ENCODE results near the gene PALS1.

The PALS1 gene

GRCh38 chr14:67241411-67242167 lies at the start of gene PALS1:
PALS1 (plus strand) TSS chr14:67241435; CDS start chr14:67279171, 37,736 bp downstream.
- DNase-seq = peak; percentile 23

GRCh38 chr14:67191768-67192290 lies 49.4 kb upstream of the PALS1 start:
- DNase-seq = no peak

DNA sequence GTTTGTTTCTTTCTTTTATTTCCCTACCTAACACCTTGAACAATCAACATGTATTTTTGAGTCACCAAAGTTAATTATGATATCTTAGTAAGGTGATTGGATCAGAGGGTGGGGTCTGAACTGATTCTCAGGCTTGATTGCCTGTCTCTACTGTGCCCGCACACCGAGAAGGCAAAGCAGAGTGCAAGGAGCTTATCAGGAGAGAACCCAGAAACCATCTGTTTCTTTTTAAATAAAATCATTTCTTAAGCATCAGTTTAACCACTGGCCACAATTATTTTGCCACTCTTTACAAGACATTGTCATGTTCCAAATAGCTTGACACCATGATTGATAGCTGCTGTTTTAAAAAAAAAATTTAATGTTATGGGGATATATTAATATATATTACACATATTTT lies 48.9 kb upstream of the PALS1 start:
- no peak for DNase-seq

GRCh38 chr14:67195279-67195678 lies 46.0 kb upstream of the PALS1 start:
- DNase-seq = no peak

- no peak for DNase-seq
Observed at GRCh38 chr14:67199016-67199415, 42.2 kb upstream of the PALS1 start.

- DNase-seq = no peak
Observed at GRCh38 chr14:67207810-67208209, 33.4 kb upstream of the PALS1 start.

GRCh38 chr14:67218126-67218525 lies 23.1 kb upstream of the PALS1 start:
- DNase-seq = no peak

DNA sequence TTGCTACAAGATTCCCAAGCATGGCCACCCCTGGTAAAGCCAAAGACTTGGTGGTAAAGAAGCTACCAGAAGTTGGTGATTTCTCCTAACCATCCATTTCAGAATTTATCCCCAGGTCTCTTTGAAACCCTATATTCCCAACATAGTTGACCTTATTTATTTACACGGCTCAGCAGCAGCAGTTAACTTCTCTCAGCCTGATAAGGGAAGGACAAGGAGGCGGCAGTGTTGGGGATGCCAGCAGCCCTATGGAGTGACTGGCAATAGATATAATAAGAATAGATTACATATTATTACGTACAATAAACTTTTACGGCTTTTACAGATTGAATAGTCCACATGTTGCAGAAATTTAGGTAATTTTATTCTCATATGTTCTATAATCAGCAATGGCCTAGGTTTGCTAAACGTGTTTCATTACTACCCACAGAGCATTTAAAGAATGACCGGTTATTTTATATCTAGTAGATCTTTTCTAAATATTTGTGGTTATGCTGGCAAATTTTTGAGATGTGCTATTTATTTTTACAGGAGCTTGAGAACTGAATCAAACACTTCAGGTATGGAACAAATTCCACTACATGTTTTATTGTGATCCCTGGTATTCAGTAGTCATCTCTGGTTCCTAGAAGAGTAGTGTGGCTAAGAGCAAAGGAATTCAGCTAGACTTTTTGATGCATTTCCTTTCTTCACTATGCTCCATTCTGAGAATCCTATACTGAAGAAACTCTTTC lies 19.8 kb upstream of the PALS1 start:
- DNase-seq = no peak

- DNase-seq = no peak
Observed at GRCh38 chr14:67221982-67222328, 19.3 kb upstream of the PALS1 start.

DNA sequence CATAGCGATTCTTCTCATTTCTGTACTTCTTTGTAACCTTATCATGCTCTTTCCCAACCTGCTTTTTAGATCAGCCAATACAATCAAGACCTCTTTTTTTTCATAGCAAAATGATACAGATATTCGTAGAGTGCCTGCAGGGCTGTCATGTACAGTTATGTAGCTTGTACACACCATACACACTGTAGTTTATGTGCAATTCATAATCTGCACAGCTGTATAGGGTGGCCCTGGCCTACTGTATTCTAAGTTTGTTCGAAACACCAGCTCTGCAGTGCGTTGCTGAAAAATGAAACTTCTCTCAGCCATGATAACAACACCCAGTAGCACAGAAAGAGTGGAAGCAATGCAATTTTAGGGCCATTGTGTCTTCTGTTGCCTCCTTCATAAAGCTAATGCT lies 15.7 kb upstream of the PALS1 start:
- no peak for DNase-seq

DNA sequence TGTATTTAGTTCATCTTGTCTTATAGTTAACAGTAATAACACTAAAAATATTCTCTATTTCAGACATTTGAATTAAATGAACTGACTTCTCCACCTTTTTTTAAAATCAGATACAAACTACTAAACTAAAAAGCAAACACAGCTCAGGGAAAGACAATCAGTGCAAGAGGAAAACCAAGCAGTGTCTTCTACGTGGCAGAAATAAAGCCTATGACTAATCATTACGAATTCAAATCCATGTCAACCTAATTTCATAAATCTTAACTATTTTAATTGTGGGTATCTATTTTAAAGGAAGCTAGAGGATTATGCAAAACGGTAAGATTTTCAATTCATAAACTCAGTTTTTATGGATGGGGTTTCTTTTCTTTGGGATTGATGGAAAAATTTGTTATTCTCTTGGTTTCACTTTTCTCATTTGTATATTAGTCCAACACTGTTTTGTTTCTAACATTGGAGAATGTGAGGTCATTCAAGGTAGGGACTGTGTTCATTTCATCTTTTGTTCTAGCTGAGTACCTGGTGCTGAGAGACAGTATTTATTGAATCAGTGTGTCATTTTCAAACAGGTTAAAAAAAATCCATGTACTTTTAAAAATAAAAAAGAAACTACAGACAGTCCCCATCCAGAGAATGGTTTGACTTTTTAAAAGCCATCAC lies 12.8 kb upstream of the PALS1 start:
- DNase-seq = no peak

- DNase-seq = no peak
Observed at GRCh38 chr14:67232066-67232465, 9.2 kb upstream of the PALS1 start.

- DNase-seq = no peak
Observed at GRCh38 chr14:67232621-67233020, 8.6 kb upstream of the PALS1 start.

GRCh38 chr14:67237591-67237990 lies 3.6 kb upstream of the PALS1 start:
- DNase-seq = no peak

DNA sequence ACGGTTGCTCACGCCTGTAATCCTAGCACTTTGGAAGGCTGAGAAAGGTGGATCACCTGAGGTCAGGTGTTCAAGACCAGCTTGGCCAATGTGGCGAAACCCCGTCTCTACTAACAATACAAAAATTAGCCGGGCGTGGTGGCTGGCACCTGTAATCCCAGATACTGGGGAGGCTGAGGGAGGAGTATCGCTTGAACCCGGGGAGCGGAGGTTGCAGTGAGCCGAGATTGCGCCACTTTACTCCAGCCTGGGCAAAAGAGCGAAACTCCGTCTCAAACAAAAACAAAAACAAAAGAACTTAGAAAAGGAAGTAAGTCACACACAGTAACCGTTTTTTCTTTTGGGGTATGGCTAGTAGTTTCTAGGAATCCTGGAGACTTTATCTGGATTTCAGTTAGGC lies 1.7 kb upstream of the PALS1 start:
- DNase-seq = no peak

GRCh38 chr14:67240168-67240932 lies 885 bp upstream of the PALS1 start:
- peak; percentile 1 for DNase-seq

GRCh38 chr14:67240978-67241410 lies 241 bp upstream of the PALS1 start:
- DNase-seq = peak; percentile 83

DNA sequence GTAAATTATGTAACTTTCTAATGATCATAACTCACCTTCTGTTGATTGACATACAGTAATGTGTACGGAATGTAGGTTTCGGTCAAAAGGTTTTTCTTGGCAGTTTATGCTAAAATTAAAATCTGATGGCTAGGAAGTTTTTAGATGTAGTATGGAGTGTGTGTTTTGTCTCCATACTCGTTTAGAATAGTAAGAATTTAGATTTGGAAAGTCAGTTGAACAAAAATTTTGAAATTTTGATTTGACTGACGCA lies 859 bp downstream of the PALS1 start:
- no peak for DNase-seq

GRCh38 chr14:67245104-67245503 lies 3.9 kb downstream of the PALS1 start:
- DNase-seq = no peak

DNA sequence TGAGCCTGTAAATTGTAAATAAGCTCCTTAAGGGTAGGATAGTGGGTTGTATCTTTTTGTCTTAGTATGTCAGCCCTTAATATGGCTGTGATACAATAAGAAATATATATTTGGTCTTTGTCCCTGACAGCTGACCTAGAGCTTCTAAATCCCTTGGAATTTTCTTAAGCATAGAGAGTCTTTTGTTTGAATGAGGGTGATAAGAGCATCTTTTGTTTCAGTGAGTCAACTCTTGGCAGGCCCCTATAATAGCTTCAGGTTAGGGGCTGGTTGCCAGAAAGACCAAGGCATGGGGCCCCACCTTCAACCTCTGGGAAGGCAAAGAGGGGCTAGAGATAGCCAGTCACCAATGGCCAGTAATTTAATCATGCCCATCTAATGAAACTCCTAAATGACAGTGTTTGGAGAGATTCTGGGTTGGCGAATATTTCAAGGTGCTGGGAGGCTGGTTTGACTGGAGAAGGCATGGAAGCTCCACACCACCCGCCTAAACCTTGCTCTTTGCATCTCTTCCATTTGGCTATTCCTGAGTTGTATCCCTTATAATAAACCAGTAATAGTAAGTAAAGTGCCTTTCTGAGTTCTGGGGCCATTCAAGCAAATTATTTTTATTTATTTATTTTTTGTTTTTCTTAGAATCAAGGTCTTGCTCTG lies 10.5 kb downstream of the PALS1 start:
- DNase-seq = no peak

DNA sequence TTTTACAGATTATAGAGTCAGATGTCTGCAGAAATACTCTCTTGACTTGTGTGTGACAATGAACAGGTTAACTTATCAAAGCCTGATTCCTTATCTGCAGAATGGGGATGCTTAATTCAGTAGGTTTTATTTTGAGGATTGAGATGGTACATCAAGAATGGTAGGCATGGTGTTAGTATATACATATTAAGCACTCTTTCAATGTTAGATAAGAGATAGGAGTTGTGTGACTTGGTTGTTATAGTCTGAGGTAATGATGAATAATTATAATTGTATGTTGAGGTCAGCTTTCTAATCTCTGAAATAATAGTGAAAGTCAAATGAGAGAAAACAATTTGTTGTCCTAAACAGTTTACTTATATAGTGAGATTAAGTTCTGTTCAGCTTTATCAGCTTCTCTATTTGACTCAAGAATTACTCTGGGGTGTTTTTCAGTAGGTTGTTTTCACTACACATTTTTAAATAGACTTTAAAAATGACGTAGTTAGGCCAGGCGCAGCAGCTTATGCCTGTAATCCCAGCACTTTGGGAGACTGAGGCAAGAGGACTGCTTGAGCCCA lies 11.9 kb downstream of the PALS1 start:
- DNase-seq = no peak

DNA sequence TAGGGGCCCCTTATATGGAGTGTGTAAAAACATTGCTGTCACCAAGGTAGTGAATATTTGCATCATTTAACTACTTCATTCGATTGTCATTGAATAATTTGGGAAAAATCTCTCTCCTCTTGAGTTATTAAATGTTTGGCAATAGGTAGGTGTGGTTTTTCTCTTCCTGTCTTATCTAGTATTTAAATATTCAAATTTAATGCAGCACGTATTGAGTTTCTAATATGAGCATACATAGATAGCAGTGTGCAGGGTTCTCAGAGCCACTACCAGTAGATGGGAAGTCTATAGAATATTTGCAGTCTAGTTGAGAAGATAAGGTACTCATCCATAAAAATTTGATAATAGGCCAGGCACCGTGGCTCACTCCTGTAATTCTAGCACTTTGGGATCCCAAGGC lies 16.7 kb downstream of the PALS1 start:
- no peak for DNase-seq

All from activated T-cell treated with anti-CD3 and anti-CD28 coated beads for 4 hours (primary cell).